B cell (primary cell): ENCODE results near the gene PRPS2. TPM values are rescaled to one million over a fixed set of nuclear protein-coding genes. Genes with fewer than 3 reads are reported as not detected.

Source experiments
- ATAC-seq: fragments of 200-7000 bp; cut with Tn5 transposase; one replicate; pipeline ENCODE4 v1.10.0; 2021; ENCODE audit warnings: low read depth, mild to moderate bottlenecking, moderate number of reproducible peaks, moderate library complexity
- CTCF ChIA-PET: fragments of 350-600 bp; sonication (Branson Sonifier 250); formaldehyde crosslinking; loops from one replicate; lab custom pipeline; 2021; ENCODE audit warnings: antibody characterized with exemption, inconsistent platforms; lab: Charles Lee
- POLR2A ChIA-PET: fragments of 350-600 bp; sonication (Branson Sonifier 250); formaldehyde crosslinking; loops from one replicate; lab custom pipeline; 2021; ENCODE audit warnings: antibody characterized with exemption; lab: Charles Lee
- DNase-seq: peaks from one replicate; pipeline ENCODE4 v3.0.0; 2013
- H2AFZ ChIP-seq: 2 replicates; pipeline ENCODE4 v1.6.1; 2012; ENCODE audit warnings: mild to moderate bottlenecking, low read depth, low read length; ENCODE audit not compliant: insufficient read depth, poor library complexity, severe bottlenecking
- H3K27ac ChIP-seq, 2 donors: 1 replicate in 1 of 2; 2 replicates in 1 of 2; pipeline ENCODE4 v1.5.1; 2012 to 2013; ENCODE audit warnings: low read length in 2 of 2, mild to moderate bottlenecking in 2 of 2, moderate library complexity in 1 of 2
- H3K27me3 ChIP-seq, 4 experiments: fragments of 200-600 bp in 1 of 4; sonication (generic) in 1 of 4; replicated peaks in 1 of 4; 1 replicate in 2 of 4; 2 replicates in 2 of 4; pipeline versions ENCODE4 v1.6.1 to v1.7.0; 2013 to 2016; ENCODE audit warnings: low read length in 3 of 4, mild to moderate bottlenecking in 2 of 4, mixed read lengths in 1 of 4, moderate library complexity in 1 of 4; ENCODE audit not compliant: insufficient read depth in 4 of 4, control insufficient read depth in 3 of 4; ENCODE audit errors: control extremely low read depth in 1 of 4
- H3K36me3 ChIP-seq, 2 experiments: replicated peaks in 1 of 2; 1 replicate in 1 of 2; 2 replicates in 1 of 2; pipeline versions ENCODE4 v1.6.1 to v1.7.1; 2013; ENCODE audit warnings: low read length in 1 of 2; ENCODE audit not compliant: insufficient read depth in 2 of 2, control insufficient read depth in 1 of 2; ENCODE audit errors: control extremely low read depth in 1 of 2, extremely low read depth in 1 of 2
- H3K4me1 ChIP-seq, 2 donors: fragments of 200-600 bp in 1 of 2; sonication (generic) in 1 of 2; 1 replicate in 1 of 2; 2 replicates in 1 of 2; pipeline versions ENCODE4 v1.5.1 to v1.6.1; 2013 to 2017; ENCODE audit warnings: low read length in 2 of 2; ENCODE audit not compliant: control insufficient read depth in 2 of 2, insufficient read depth in 2 of 2
- H3K4me2 ChIP-seq: replicated peaks from 2 replicates; pipeline ENCODE3; 2012; ENCODE audit warnings: mild to moderate bottlenecking, low read depth, low read length; ENCODE audit not compliant: poor library complexity, severe bottlenecking
- H3K4me3 ChIP-seq, 5 experiments: fragments of 200-600 bp in 1 of 5; sonication (generic) in 1 of 5; 1 replicate in 3 of 5; 2 replicates in 2 of 5; pipeline versions ENCODE4 v1.5.1 to v1.7.0; 2011 to 2016; ENCODE audit warnings: low read length in 4 of 5, mild to moderate bottlenecking in 4 of 5, low read depth in 2 of 5, control low read depth in 1 of 5, moderate library complexity in 1 of 5; ENCODE audit not compliant: insufficient read depth in 1 of 5; ENCODE audit errors: control extremely low read depth in 1 of 5, extremely low read depth in 1 of 5
- H3K79me2 ChIP-seq: fragments of 200-600 bp; sonication (generic); one replicate; pipeline ENCODE4 v1.6.0; 2016; ENCODE audit warnings: low read length; ENCODE audit not compliant: control insufficient read depth, insufficient read depth
- H3K9ac ChIP-seq: fragments of 200-600 bp; sonication (generic); 2 replicates; pipeline ENCODE4 v1.6.1; 2017; ENCODE audit warnings: mild to moderate bottlenecking, low read length, moderate library complexity
- H3K9me3 ChIP-seq, 3 donors: one replicate each; pipeline versions ENCODE4 v1.6.1 to v1.7.1; 2013; ENCODE audit warnings: low read length in 2 of 3; ENCODE audit not compliant: control insufficient read depth in 2 of 3, insufficient read depth in 1 of 3; ENCODE audit errors: control extremely low read depth in 1 of 3
- H4K20me1 ChIP-seq: 2 replicates; pipeline ENCODE4 v1.6.0; 2012; ENCODE audit warnings: mild to moderate bottlenecking, low read length; ENCODE audit not compliant: insufficient read depth, control insufficient read depth, poor library complexity, severe bottlenecking
- H3K27ac Mint-ChIP-seq: one replicate; pipeline ENCODE4 v1.8.0; 2021; ENCODE audit warnings: mixed read lengths
- H3K27me3 Mint-ChIP-seq: one replicate; pipeline ENCODE4 v1.8.0; 2021; ENCODE audit warnings: mixed read lengths
- H3K4me1 Mint-ChIP-seq: one replicate; pipeline ENCODE4 v1.8.0; 2021; ENCODE audit warnings: mixed read lengths
- H3K4me3 Mint-ChIP-seq: one replicate; pipeline ENCODE4 v1.8.0; 2021; ENCODE audit warnings: mixed read lengths
- H3K9me3 Mint-ChIP-seq: one replicate; pipeline ENCODE4 v1.8.0; 2022; ENCODE audit warnings: mixed read lengths; ENCODE audit not compliant: insufficient read depth
- CTCF ChIP-seq: fragments of 200-600 bp; IDR thresholded peaks from one replicate; pipeline ENCODE4 v1.8.0; 2022; ENCODE audit warnings: antibody characterized with exemption, mild to moderate bottlenecking
- EZH2 ChIP-seq: IDR thresholded peaks from 2 replicates; pipeline ENCODE4 v1.6.1; 2012; ENCODE audit warnings: borderline replicate concordance, low read depth, mild to moderate bottlenecking, moderate library complexity, low read length; ENCODE audit not compliant: insufficient read depth, poor library complexity, severe bottlenecking
- WGBS: methylation state at CpG from one replicate; pipeline ENCODE4 v1.1.5; 2013; ENCODE audit warnings: missing lambda C conversion rate; ENCODE audit not compliant: insufficient coverage; 5-methylcytosine and 5-hydroxymethylcytosine counted together
- intact Hi-C: fragments of 100-400 bp; cut with micrococcal nuclease; formaldehyde crosslinking; loops from one replicate; pipeline ENCODE4 v1.10.0; 2022
- polyA plus RNA-seq: library from polyadenylated mRNA; depleted of rRNA; stranded (reverse); fragments of >200 nt; gene quantifications from 2 replicates; pipeline ENCODE4 v1.2.3, GENCODE V29; 2012
- total RNA-seq, 2 donors: library from RNA; stranded (reverse); fragments of 120-200 nt in 1 of 2; gene quantifications; 1 replicate in 1 of 2; 2 replicates in 1 of 2; pipeline versions ENCODE4 v1.2.3 to v1.2.4, GENCODE V29; 2013 to 2022

The PRPS2 gene
- total and polyA plus RNA-seq, 2 donors (not counting 1 experiment from before 2014, with no cell fraction given): 11.6 to 31.1 TPM

GRCh38 chrX:12779534-12779933, 11.7 kb upstream of the PRPS2 start:
- no peak overlapping the region for H3K27ac Mint-ChIP-seq
- H3K4me2 ChIP-seq: no peak overlapping the region
- H3K27ac ChIP-seq: no peak overlapping the region
- no peaks in the 10 kb centered on the region for H3K4me1 Mint-ChIP-seq
- H3K4me3 ChIP-seq: no peak overlapping the region
- no peak overlapping the region for H2AFZ ChIP-seq
- no peaks in the 10 kb centered on the region for H3K4me1 ChIP-seq
- ChIA-PET CTCF (interaction anchor here (1.5 kb wide), 1 partner anchor 8 kb away, joined by 4 read pairs; no protein-coding TSS in a partner anchor), POLR2A (no interaction called here)
- no peak for ATAC-seq
- no peaks in the 10 kb centered on the region for H3K79me2 ChIP-seq
- H3K4me3 Mint-ChIP-seq: no peak overlapping the region
- H3K9me3 ChIP-seq: no peaks in the 10 kb centered on the region
- H3K27me3 Mint-ChIP-seq: peaks cover 4% of the 10 kb centered on the region
- no peak for DNase-seq
- intact Hi-C loops: no loop called here
- H3K27me3 ChIP-seq: no peaks in the 10 kb centered on the region
- H3K9ac ChIP-seq: no peak overlapping the region
- H3K9me3 Mint-ChIP-seq: no peaks in the 10 kb centered on the region
- no CpG with 5 or more reads among the region's 4 CpGs for WGBS
- TF ChIP-seq EZH2: no peak
- TF ChIP-seq CTCF: no peak
- no peaks in the 10 kb centered on the region for H4K20me1 ChIP-seq
- no peaks in the 10 kb centered on the region for H3K36me3 ChIP-seq

GRCh38 chrX:12788645-12789044, 2.6 kb upstream of the PRPS2 start:
- Histone ChIP-seq H4K20me1 (no peaks in the 10 kb centered on the region), H2AFZ (no peak overlapping the region), H3K4me3 (no peak overlapping the region), H3K4me1 (peaks cover 0 to 11% of the 10 kb centered on the region in 2 donors), H3K9ac (no peak overlapping the region), H3K36me3 (no peaks in the 10 kb centered on the region), H3K4me2 (no peak overlapping the region), H3K79me2 (peaks cover 20% of the 10 kb centered on the region), H3K27me3 (no peaks in the 10 kb centered on the region), H3K27ac (no peak overlapping the region), H3K9me3 (no peaks in the 10 kb centered on the region)
- Mint-ChIP-seq H3K9me3 (no peaks in the 10 kb centered on the region), H3K27ac (no peak overlapping the region), H3K4me3 (no peak overlapping the region), H3K27me3 (no peaks in the 10 kb centered on the region), H3K4me1 (peaks cover 24% of the 10 kb centered on the region)
- no peak for DNase-seq
- ATAC-seq: no peak
- TF ChIP-seq EZH2: no peak
- no peak for TF ChIP-seq CTCF
- ChIA-PET POLR2A (no interaction called here), CTCF (no interaction called here)
- intact Hi-C loops: no loop called here
- WGBS: no CpG with 5 or more reads among the region's 1 CpG
